GM19324 (cell line): ENCODE measurements around the gene HMGN1.
A peak's percentile ranks its signal among the peaks of the same experiment; 100 is the strongest.

Source experiments
- ATAC-seq: cut with Tn5 transposase; IDR thresholded peaks from one replicate; pipeline ENCODE4 v1.9.1; 2021; ENCODE audit warnings: mild to moderate bottlenecking, moderate library complexity; ENCODE audit not compliant: unreplicated experiment, low FRiP score

Gene HMGN1

DNA sequence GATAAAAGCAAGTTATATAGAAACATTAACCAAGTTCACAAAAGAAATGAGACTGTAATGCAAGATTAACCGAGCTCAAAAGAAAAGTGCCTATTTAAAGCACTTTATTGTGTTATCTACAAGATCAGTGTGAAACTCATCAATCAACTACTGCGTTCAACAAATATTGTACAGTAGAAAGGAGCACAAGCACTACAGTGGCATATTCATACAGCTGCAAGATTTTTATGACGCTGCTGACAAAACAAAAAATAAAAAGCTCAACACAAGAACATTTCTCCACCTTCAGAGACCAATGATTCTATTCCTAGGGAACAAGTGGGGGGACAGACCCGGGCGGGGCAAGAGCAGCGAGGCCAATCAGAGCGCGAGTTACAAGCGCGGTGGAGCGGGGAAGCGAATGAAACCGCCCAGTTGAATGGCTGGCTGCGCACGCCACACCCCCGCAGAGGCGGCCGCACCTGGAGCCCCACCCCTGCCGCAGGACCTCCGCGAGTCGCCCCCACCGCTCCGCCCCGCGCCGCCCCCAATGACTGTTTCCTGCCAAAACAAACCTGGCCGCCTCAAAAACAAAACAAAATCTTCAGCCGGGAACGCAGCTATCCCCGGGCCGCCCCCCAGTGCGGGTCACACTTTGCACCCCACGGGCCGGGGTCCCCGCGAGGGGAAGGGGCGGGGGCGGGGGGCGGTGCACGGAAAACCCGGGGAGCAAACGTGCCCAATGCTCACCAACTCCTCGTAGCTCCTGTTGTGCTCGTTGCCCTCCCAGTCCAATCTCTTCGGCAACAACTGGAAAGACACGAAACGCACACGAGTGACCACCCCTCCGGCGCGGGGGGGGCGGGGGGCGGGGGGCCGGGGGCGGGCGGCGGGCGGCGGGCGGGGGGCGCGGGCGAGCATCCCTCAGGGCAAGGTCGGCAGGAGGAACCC is 36.5 kb downstream of the HMGN1 start:
- ATAC-seq = peak; percentile 78

DNA sequence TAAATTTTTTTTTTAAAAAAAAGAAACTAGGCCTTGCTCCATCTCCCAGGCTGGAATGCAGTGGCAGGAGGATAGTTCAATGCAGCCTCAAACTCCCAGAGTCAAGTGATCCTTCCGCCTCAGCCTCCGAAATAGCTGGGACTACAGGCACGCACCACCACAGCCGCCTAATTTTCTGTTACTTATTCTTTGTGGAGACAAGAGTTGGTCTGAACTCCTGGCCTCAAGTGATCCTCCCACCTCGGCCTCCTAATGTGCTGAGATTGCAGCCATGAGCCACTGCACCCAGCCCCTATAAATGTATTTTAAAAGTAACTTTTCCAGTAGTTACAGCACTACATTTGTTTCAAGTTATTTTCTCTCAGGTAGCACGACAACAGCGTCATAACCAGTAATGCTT is 37.7 kb downstream of the HMGN1 start:
- ATAC-seq = no peak

DNA sequence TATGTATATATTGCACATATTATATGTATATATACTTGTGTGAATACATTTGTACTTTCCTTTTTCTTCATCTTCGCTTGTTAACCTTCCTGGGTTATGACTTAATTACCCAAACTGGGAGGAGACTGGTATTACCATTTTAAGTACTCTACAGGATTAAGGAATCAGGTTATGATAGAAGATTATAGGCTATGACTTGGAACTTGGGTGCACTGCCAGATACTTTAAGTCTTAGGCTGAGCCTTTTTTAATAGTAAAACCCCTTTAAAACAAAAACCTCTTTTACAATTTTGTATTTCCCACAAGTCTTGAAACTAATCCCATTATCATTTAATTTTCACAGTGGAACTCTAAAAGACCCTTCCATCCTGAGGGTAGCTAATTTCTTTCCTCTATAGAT is 41.4 kb downstream of the HMGN1 start:
- no peak for ATAC-seq

DNA sequence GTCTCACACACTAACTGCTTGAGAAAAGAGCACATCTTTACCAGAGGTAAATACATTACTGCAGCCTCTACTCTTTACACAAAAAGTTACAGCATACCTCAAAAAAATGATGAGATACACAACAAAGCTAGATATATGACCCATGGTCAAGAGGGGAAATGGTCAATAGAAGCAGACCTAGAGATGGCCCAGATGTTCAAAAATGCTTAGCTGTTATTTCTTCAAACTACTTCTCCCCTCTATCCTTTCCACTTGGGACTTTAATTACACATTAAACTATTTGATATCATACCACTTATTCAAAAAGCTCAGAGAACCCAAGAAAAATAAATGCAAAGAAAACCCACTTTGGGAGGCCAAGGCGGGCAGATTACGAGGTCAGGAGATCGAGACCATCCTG is 48.3 kb downstream of the HMGN1 start:
- no peak for ATAC-seq

DNA sequence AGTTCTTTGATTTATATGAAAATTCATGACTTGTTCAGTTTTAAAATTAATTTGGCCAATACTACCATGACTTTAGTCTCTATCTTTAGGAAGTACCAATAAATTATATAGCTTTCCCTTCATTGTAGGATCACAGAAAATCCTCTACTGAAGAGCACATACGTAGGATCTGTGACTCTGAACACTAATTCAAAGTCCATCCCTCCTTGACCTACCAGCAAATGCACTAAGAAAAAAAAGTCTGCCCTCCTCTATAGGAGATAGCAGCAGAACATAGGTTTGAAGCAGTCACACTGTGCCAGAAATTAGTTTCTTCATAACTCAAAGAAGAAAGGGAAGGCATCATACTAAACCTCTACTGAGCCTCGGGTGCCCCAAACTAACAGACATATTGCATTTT is 52.0 kb downstream of the HMGN1 start:
- no peak for ATAC-seq
